ENCODE results near the gene TPP2.

DNA sequence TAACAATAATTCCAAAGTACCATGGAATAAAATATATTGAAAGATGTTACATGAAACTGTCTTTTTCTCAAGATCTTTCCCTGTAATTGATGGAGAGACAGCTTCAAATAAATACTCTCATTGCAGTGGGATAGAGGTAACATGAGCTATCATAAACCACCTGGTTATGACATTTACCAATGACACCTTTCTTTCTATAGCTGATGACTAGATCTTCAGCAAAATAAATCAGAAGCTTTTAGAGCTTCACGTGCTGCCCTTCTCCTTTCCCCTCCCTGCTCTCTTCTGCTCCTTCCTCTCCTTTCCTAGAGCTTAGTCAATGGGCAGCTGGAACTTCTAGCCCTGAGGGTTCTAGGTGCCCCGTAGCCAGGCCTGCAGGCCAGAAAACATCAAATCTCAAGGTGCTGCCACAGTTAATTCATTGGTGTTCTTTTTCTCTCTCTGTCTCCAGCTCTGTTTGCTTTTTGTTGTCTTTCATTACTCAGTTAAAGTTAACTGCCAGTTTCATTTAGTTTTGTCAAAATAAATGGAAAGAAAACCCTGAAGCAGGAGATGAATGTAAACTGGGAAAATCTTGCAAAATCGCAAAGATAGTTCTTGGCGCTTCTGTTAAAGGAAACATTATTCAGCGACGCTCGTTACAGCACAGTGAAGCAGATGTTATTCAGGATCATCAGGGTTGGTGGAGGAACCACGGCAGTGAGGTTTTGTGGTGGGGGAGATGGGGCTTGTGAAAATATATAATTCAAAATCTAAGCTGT is 106.4 kb downstream of the TPP2 start:
- TF ChIP-seq, protein P1, sequence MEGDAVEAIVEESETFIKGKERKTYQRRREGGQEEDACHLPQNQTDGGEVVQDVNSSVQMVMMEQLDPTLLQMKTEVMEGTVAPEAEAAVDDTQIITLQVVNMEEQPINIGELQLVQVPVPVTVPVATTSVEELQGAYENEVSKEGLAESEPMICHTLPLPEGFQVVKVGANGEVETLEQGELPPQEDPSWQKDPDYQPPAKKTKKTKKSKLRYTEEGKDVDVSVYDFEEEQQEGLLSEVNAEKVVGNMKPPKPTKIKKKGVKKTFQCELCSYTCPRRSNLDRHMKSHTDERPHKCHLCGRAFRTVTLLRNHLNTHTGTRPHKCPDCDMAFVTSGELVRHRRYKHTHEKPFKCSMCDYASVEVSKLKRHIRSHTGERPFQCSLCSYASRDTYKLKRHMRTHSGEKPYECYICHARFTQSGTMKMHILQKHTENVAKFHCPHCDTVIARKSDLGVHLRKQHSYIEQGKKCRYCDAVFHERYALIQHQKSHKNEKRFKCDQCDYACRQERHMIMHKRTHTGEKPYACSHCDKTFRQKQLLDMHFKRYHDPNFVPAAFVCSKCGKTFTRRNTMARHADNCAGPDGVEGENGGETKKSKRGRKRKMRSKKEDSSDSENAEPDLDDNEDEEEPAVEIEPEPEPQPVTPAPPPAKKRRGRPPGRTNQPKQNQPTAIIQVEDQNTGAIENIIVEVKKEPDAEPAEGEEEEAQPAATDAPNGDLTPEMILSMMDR (IDR thresholded peaks at IDR 0.05) = no peak
- TF ChIP-seq POLR2A (IDR thresholded peaks at IDR 0.05) = no peak

Data from esophagus squamous epithelium (tissue), 4 donors.